SK-N-SH (cell line): Measurements from ENCODE around the gene U2SURP. TPM values are rescaled to one million over a fixed set of nuclear protein-coding genes. Genes with fewer than 3 reads are reported as not detected.

ENCODE experiments used
- CTCF ChIA-PET: fragments of 300-600, 350-600 bp; formaldehyde crosslinking; extraction: SDS; loops from one replicate; lab custom pipeline; 2021; lab: Yijun Ruan, JAX
- POLR2A ChIA-PET: fragments of 350-600 bp; sonication (Branson Sonifier 250); formaldehyde crosslinking; extraction: SDS; loops from one replicate; lab custom pipeline; 2020; ENCODE audit warnings: antibody characterized with exemption, inconsistent platforms; lab: Yijun Ruan, JAX
- DNase-seq: peaks from one replicate; pipeline ENCODE4 v3.0.0; 2012
- H2AFZ ChIP-seq: fragments of 200-600 bp; sonication (generic); 2 replicates; pipeline ENCODE4 v1.8.1; 2016; ENCODE audit warnings: antibody characterized with exemption, mild to moderate bottlenecking, low read depth
- H3F3A ChIP-seq: fragments of 200-600 bp; sonication (generic); replicated peaks from 2 replicates; pipeline ENCODE3; 2016; ENCODE audit warnings: antibody characterized with exemption, mild to moderate bottlenecking; ENCODE audit not compliant: insufficient read depth
- H3K27ac ChIP-seq, 2 experiments: fragments of 200-500 bp in 1 of 2; fragments of 200-600 bp in 1 of 2; sonication (Bioruptor generic) in 1 of 2; sonication (generic), shearing (Covaris generic) in 1 of 2; 2 replicates each; pipeline versions ENCODE4 v1.5.1 to v1.6.1; 2014 to 2016; ENCODE audit warnings: low read depth in 2 of 2, inconsistent platforms in 1 of 2, low read length in 1 of 2, mild to moderate bottlenecking in 1 of 2, mixed read lengths in 1 of 2
- H3K27me3 ChIP-seq: fragments of 200-600 bp; sonication (generic), shearing (Covaris generic); 2 replicates; pipeline ENCODE4 v1.6.1; 2016; ENCODE audit warnings: mixed run types; ENCODE audit not compliant: insufficient read depth
- H3K36me3 ChIP-seq, 2 experiments: fragments of 200-500 bp in 1 of 2; fragments of 200-600 bp in 1 of 2; sonication (Bioruptor generic) in 1 of 2; sonication (generic) in 1 of 2; replicated peaks in 1 of 2; 2 replicates each; pipeline versions ENCODE3 to v1.5.1; 2014 to 2016; ENCODE audit warnings: low read length in 1 of 2, mild to moderate bottlenecking in 1 of 2; ENCODE audit not compliant: insufficient read depth in 2 of 2, control insufficient read depth in 1 of 2
- H3K4me1 ChIP-seq, 2 experiments: fragments of 200-500 bp in 1 of 2; fragments of 200-600 bp in 1 of 2; sonication (Bioruptor generic) in 1 of 2; sonication (generic), shearing (Covaris generic) in 1 of 2; 2 replicates each; pipeline versions ENCODE4 v1.5.1 to v1.6.1; 2014 to 2016; ENCODE audit warnings: low read depth in 1 of 2, low read length in 1 of 2, mixed run types in 1 of 2; ENCODE audit not compliant: insufficient read depth in 2 of 2, control insufficient read depth in 1 of 2
- H3K4me2 ChIP-seq: fragments of 200-600 bp; sonication (generic), shearing (Covaris generic); 2 replicates; pipeline ENCODE4 v1.6.1; 2017; ENCODE audit warnings: mixed run types
- H3K4me3 ChIP-seq, 2 experiments: fragments of 200-500 bp in 1 of 2; fragments of 200-600 bp in 1 of 2; sonication (Bioruptor generic) in 1 of 2; sonication (generic), shearing (Covaris generic) in 1 of 2; 2 replicates each; pipeline versions ENCODE4 v1.5.1 to v1.8.1; 2014 to 2016; ENCODE audit warnings: low read depth in 2 of 2, inconsistent platforms in 1 of 2, low read length in 1 of 2, mild to moderate bottlenecking in 1 of 2, mixed read lengths in 1 of 2, moderate library complexity in 1 of 2
- H3K79me2 ChIP-seq: fragments of 200-600 bp; sonication (generic); 2 replicates; pipeline ENCODE4 v1.8.1; 2017; ENCODE audit warnings: mild to moderate bottlenecking; ENCODE audit not compliant: insufficient read depth
- H3K9ac ChIP-seq: fragments of 200-600 bp; sonication (generic); 2 replicates; pipeline ENCODE4 v1.6.1; 2017; ENCODE audit warnings: mixed run types
- H3K9me2 ChIP-seq: fragments of 200-600 bp; sonication (generic); 2 replicates; pipeline ENCODE4 v1.6.1; 2017; ENCODE audit warnings: mixed run types
- H3K9me3 ChIP-seq: fragments of 200-600 bp; sonication (generic); 2 replicates; pipeline ENCODE4 v1.6.1; 2017; ENCODE audit warnings: mixed run types, mild to moderate bottlenecking, moderate library complexity
- H4K20me1 ChIP-seq: fragments of 200-600 bp; sonication (generic); 2 replicates; pipeline ENCODE4 v1.6.1; 2017; ENCODE audit warnings: mild to moderate bottlenecking, mixed run types; ENCODE audit not compliant: insufficient read depth
- EZH2phosphoT487 ChIP-seq: fragments of 200-600 bp; sonication (generic); IDR thresholded peaks from 2 replicates; pipeline ENCODE4 v1.6.1; 2017; ENCODE audit warnings: low read depth, mixed run types, mild to moderate bottlenecking, antibody characterized with exemption, moderate library complexity, borderline replicate concordance
- FOSL2 ChIP-seq: IDR thresholded peaks from 2 replicates; pipeline ENCODE4 v1.4.0; 2012; ENCODE audit warnings: low read depth, mild to moderate bottlenecking, moderate library complexity, borderline replicate concordance
- FOXJ3 ChIP-seq: sonication (generic); formaldehyde crosslinking; IDR thresholded peaks from 2 replicates; pipeline ENCODE4 v1.5.1; 2020; ENCODE audit warnings: mild to moderate bottlenecking, missing genetic modification reagents
- GABPA ChIP-seq: IDR thresholded peaks from 2 replicates; pipeline ENCODE4 v1.4.0; 2012; ENCODE audit warnings: low read depth, mild to moderate bottlenecking
- JUND ChIP-seq: IDR thresholded peaks from 2 replicates; pipeline ENCODE4 v1.4.0; 2012
- MEF2A ChIP-seq: IDR thresholded peaks from 2 replicates; pipeline ENCODE4 v1.4.0; 2012; ENCODE audit warnings: low read depth, borderline replicate concordance
- NRF1 ChIP-seq: IDR thresholded peaks from 2 replicates; pipeline ENCODE4 v1.6.1; 2012; ENCODE audit warnings: low read depth, mild to moderate bottlenecking, low read length
- PBX3 ChIP-seq: IDR thresholded peaks from 2 replicates; pipeline ENCODE4; 2012
- POLR2AphosphoS5 ChIP-seq: IDR thresholded peaks from 2 replicates; pipeline ENCODE4 v1.6.1; 2012; ENCODE audit warnings: low read depth, low read length
- RAD21 ChIP-seq: IDR thresholded peaks from 2 replicates; pipeline ENCODE4 v1.6.1; 2012; ENCODE audit warnings: mild to moderate bottlenecking, low read length
- RCOR1 ChIP-seq: fragments of 150-350 bp; IDR thresholded peaks from 2 replicates; pipeline ENCODE4 v1.6.1; 2017; ENCODE audit warnings: antibody characterized with exemption, low read length
- RFX5 ChIP-seq: IDR thresholded peaks from 2 replicates; pipeline ENCODE4 v1.6.1; 2012; ENCODE audit warnings: mild to moderate bottlenecking, improper control_type of control experiment, low read length
- SIN3A ChIP-seq: IDR thresholded peaks from 2 replicates; pipeline ENCODE4 v1.6.1; 2012; ENCODE audit warnings: low read depth, mild to moderate bottlenecking, low read length, moderate library complexity, borderline replicate concordance
- SMC3 ChIP-seq: IDR thresholded peaks from 2 replicates; pipeline ENCODE4 v1.6.1; 2012; ENCODE audit warnings: low read depth, low read length, improper control_type of control experiment
- YY1 ChIP-seq: IDR thresholded peaks from 2 replicates; pipeline ENCODE4 v1.4.0; 2012; ENCODE audit warnings: low read depth, mild to moderate bottlenecking
- ZBTB33 ChIP-seq: IDR thresholded peaks from 2 replicates; pipeline ENCODE4 v1.4.0; 2012; ENCODE audit warnings: low read depth, borderline replicate concordance
- WGBS: methylation state at CpG from one replicate; pipeline ENCODE4 v1.1.6; 2017; ENCODE audit warnings: low lambda C conversion rate; 5-methylcytosine and 5-hydroxymethylcytosine counted together
- polyA plus RNA-seq, 3 experiments: library from polyadenylated mRNA; depleted of rRNA; stranded (reverse); fragments of >200 nt; gene quantifications; 2 replicates each; pipeline ENCODE4 v1.2.3, GENCODE V29; 2012

Gene U2SURP
- polyA plus RNA-seq, 1 of the 3 experiments (the other 2 are of a cell fraction) = 10.9 TPM

- WGBS = 74% methylated on average over 1 of the region's 1 CpG
- POLR2A ChIA-PET = no interaction called here
- no peaks in the 10 kb centered on the region for H3K27me3 ChIP-seq
Observed at GRCh38 chr3:143081365-143081764, 80.0 kb downstream of the U2SURP start.

GRCh38 chr3:143081844-143082778 is 80.7 kb downstream of the U2SURP start:
- CTCF ChIA-PET = no interaction called here

More at GRCh38 chr3:143081365-143081764, 80.0 kb downstream of the U2SURP start:
- Histone ChIP-seq H3K4me3 (no peak overlapping the region), H3K4me2 (no peak overlapping the region), H4K20me1 (no peaks in the 10 kb centered on the region), H3K9ac (no peak overlapping the region), H3K79me2 (no peaks in the 10 kb centered on the region), H3K9me3 (no peaks in the 10 kb centered on the region), H3K36me3 (no peaks in the 10 kb centered on the region), H3K4me1 (no peaks in the 10 kb centered on the region; a peak in 1 of 4 replicates), H3K9me2 (no peaks in the 10 kb centered on the region), H2AFZ (no peak overlapping the region), H3K27ac (no peak overlapping the region), H3F3A (no peaks in the 10 kb centered on the region)
- CTCF ChIA-PET = no interaction called here
- TF ChIP-seq NRF1 (no peak), PBX3 (no peak), SMC3 (no peak)
- no peak for DNase-seq

GRCh38 chr3:143083781-143084180 is 82.4 kb downstream of the U2SURP start:
- H3K79me2 ChIP-seq = no peaks in the 10 kb centered on the region
- TF ChIP-seq FOSL2 (no peak), SMC3 (no peak), SIN3A (no peak), RCOR1 (no peak), RAD21 (no peak), ZBTB33 (no peak), FOXJ3 (CRISPR knock-in tag) (no peak), YY1 (no peak), GABPA (no peak)
- TF ChIP-seq, all 33 proteins: peak for 0
- Histone ChIP-seq H4K20me1 (no peaks in the 10 kb centered on the region), H3K27ac (no peak overlapping the region), H3K9me3 (no peaks in the 10 kb centered on the region), H3K4me2 (no peak overlapping the region), H3K4me1 (no peaks in the 10 kb centered on the region; a peak in 1 of 4 replicates), H3K9me2 (no peaks in the 10 kb centered on the region), H2AFZ (no peak overlapping the region), H3F3A (no peaks in the 10 kb centered on the region), H3K36me3 (no peaks in the 10 kb centered on the region), H3K9ac (no peak overlapping the region), H3K27me3 (no peaks in the 10 kb centered on the region), H3K4me3 (no peak overlapping the region)
- ChIA-PET CTCF (no interaction called here), POLR2A (no interaction called here)
- no peak for DNase-seq
- 70% methylated on average over 2 of the region's 3 CpGs for WGBS

More at GRCh38 chr3:143081844-143082778, 80.7 kb downstream of the U2SURP start:
- Histone ChIP-seq H3K4me1 (no peaks in the 10 kb centered on the region; a peak in 1 of 4 replicates), H3K27me3 (no peaks in the 10 kb centered on the region), H3K9me2 (no peaks in the 10 kb centered on the region), H3K9ac (no peak overlapping the region), H3K4me2 (no peak overlapping the region), H3K4me3 (no peak overlapping the region), H3F3A (no peaks in the 10 kb centered on the region), H2AFZ (no peak overlapping the region), H3K9me3 (no peaks in the 10 kb centered on the region), H3K27ac (no peak overlapping the region), H4K20me1 (no peaks in the 10 kb centered on the region), H3K36me3 (no peaks in the 10 kb centered on the region), H3K79me2 (no peaks in the 10 kb centered on the region)
- TF ChIP-seq JUND (no peak), EZH2phosphoT487 (no peak), RFX5 (no peak), POLR2AphosphoS5 (no peak), GABPA (no peak), FOXJ3 (CRISPR knock-in tag) (no peak), NRF1 (no peak), MEF2A (no peak)
- 53% methylated on average over 19 of the region's 19 CpGs for WGBS
- no peak for DNase-seq
- POLR2A ChIA-PET = no interaction called here
